Stimulated activated memory B cell treated with anti-CD40 and anti-IgM and Interleukin-4, amounts not matched to agents 10 μg/mL and 1 μg/mL and 100 μg/mL, for 72 hours (primary cell): ENCODE results near the gene FBXO31.
"Not testable (repeated sequence)": the region's sequence is repeated elsewhere in the genome, so short reads cannot be mapped to it uniquely, and the experiment has no call there.

Experiments
- ATAC-seq: fragments of 150-1000 bp; cut with Tn5 transposase; 2 replicates; pipeline ENCODE4 v1.10.0; 2021
- H3K27ac Mint-ChIP-seq: one replicate; pipeline ENCODE4 v1.8.0; 2022; ENCODE audit warnings: mild to moderate bottlenecking, mixed read lengths
- H3K27me3 Mint-ChIP-seq: one replicate; pipeline ENCODE4 v1.8.0; 2022; ENCODE audit warnings: mixed read lengths
- H3K36me3 Mint-ChIP-seq: one replicate; pipeline ENCODE4 v1.8.0; 2022; ENCODE audit warnings: mixed read lengths
- H3K4me1 Mint-ChIP-seq: one replicate; pipeline ENCODE4 v1.8.0; 2022; ENCODE audit warnings: mixed read lengths
- H3K4me3 Mint-ChIP-seq: one replicate; pipeline ENCODE4 v1.8.0; 2022; ENCODE audit warnings: mild to moderate bottlenecking, moderate library complexity, mixed read lengths
- H3K9me3 Mint-ChIP-seq: one replicate; pipeline ENCODE4 v1.8.0; 2022; ENCODE audit warnings: mixed read lengths

Gene FBXO31

DNA sequence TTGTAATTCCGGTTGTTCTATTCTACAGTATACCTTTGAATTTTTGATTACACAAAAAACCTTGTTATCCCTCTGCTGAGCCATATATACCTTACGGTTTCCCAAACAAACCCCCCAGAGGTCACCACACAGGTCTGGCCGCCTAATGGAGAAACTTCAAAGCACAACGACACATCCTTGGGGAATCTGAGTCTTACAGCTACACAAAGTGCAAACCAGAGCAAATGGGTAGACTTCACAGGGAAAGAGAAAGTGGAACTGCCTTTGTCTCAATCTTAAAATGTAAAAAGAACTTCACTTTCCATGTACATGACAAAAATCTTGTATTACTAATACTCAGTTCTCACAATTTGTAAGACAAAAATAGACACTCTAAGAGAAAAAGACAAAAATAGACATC is 2.7 kb downstream of the FBXO31 start:
- ATAC-seq, result no peak
- peak overlapping the region; percentile 48 for H3K4me3 Mint-ChIP-seq
- peaks cover 8% of the 10 kb centered on the region for H3K36me3 Mint-ChIP-seq
- no peaks in the 10 kb centered on the region for H3K9me3 Mint-ChIP-seq
- peaks cover 71% of the 10 kb centered on the region for H3K4me1 Mint-ChIP-seq
- peak overlapping the region; percentile 99 for H3K27ac Mint-ChIP-seq
- H3K27me3 Mint-ChIP-seq, result no peaks in the 10 kb centered on the region

GRCh38 chr16:87380403-87380802 is 3.2 kb downstream of the FBXO31 start:
- peaks cover 71% of the 10 kb centered on the region for H3K4me1 Mint-ChIP-seq
- no peak overlapping the region for H3K4me3 Mint-ChIP-seq
- no peaks in the 10 kb centered on the region for H3K9me3 Mint-ChIP-seq
- no peaks in the 10 kb centered on the region for H3K27me3 Mint-ChIP-seq
- no peak for ATAC-seq
- peaks cover 8% of the 10 kb centered on the region for H3K36me3 Mint-ChIP-seq
- peak overlapping the region; percentile 99 for H3K27ac Mint-ChIP-seq

- not testable (repeated sequence) for H3K27ac Mint-ChIP-seq, ATAC-seq, H3K36me3 Mint-ChIP-seq, H3K27me3 Mint-ChIP-seq, H3K9me3 Mint-ChIP-seq, H3K4me3 Mint-ChIP-seq
- H3K4me1 Mint-ChIP-seq, result peaks cover 60% of the 10 kb centered on the region
Observed at GRCh38 chr16:87379312-87379752, 4.2 kb downstream of the FBXO31 start.

GRCh38 chr16:87376660-87377059 is 6.9 kb downstream of the FBXO31 start:
- Mint-ChIP-seq H3K4me1 (peaks cover 39% of the 10 kb centered on the region), H3K27me3 (no peaks in the 10 kb centered on the region), H3K9me3 (no peaks in the 10 kb centered on the region), H3K4me3 (no peak overlapping the region), H3K27ac (no peak overlapping the region), H3K36me3 (peaks cover 14% of the 10 kb centered on the region)
- no peak for ATAC-seq

DNA sequence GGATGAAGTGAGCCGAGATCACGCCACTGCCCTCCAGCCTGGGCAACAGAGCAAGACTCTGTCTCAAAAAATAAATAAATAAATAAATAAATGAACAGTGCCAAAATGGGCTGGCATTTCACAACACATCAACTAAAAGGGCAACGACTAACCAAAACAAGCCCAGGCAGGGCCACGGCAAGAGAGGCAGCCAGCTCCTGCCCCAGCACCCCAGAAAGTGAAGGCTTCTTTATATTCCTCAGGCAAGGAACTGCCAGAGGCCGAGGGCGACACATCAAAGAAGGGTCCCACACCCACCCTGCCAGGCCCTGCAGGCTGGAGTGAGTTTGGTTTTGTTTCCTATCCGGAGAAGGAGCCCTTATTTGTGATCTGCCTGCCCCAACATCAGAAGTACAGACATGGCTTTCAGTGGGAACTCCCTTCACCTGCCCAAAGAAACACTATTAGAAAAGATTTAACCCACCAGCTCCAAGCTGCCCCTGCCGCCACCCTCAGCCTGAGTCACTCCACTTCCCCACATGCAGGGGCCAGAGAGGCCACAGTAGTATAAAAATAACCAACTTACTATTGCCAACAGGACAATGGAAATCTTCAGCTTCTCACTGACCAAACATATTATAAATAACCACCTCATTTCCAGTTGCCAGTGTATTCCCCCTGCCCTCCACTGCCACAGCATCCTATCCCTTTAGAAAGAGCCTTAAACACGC is 8.0 kb downstream of the FBXO31 start:
- no peaks in the 10 kb centered on the region for H3K27me3 Mint-ChIP-seq
- H3K36me3 Mint-ChIP-seq, result peaks cover 14% of the 10 kb centered on the region
- no peaks in the 10 kb centered on the region for H3K9me3 Mint-ChIP-seq
- no peak for ATAC-seq
- H3K4me3 Mint-ChIP-seq, result no peak overlapping the region
- H3K4me1 Mint-ChIP-seq, result peaks cover 37% of the 10 kb centered on the region
- no peak overlapping the region for H3K27ac Mint-ChIP-seq

- Mint-ChIP-seq H3K4me3 (no peak overlapping the region), H3K4me1 (peaks cover 41% of the 10 kb centered on the region)
Observed at GRCh38 chr16:87374313-87374712, 9.3 kb downstream of the FBXO31 start.

DNA sequence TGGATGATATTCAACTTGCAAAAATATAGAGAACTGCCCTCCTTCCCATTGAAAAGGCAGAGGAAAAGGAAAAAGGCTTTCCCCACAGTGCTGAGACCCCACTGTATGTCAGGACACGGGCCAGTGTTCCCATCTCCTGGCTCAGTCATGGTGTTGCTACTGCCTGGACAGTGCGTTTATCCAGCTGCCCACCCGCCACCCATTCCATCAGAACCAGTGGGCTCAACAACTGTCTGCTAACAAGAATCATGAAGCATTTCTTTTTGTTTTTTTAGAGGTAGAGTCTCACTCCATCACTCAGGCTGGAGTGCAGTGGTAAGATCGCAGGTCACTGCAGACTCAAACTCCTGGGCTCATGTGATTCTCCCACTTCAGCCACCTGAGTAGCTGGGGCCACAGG is 11.3 kb downstream of the FBXO31 start:
- Mint-ChIP-seq H3K27me3 (no peaks in the 10 kb centered on the region), H3K9me3 (no peaks in the 10 kb centered on the region), H3K36me3 (peaks cover 10% of the 10 kb centered on the region), H3K4me3 (no peak overlapping the region), H3K27ac (no peak overlapping the region), H3K4me1 (peaks cover 56% of the 10 kb centered on the region)
- no peak for ATAC-seq

More at GRCh38 chr16:87374313-87374712, 9.3 kb downstream of the FBXO31 start:
- no peak for ATAC-seq
- Mint-ChIP-seq H3K27me3 (no peaks in the 10 kb centered on the region), H3K9me3 (no peaks in the 10 kb centered on the region), H3K36me3 (peaks cover 14% of the 10 kb centered on the region), H3K27ac (no peak overlapping the region)

DNA sequence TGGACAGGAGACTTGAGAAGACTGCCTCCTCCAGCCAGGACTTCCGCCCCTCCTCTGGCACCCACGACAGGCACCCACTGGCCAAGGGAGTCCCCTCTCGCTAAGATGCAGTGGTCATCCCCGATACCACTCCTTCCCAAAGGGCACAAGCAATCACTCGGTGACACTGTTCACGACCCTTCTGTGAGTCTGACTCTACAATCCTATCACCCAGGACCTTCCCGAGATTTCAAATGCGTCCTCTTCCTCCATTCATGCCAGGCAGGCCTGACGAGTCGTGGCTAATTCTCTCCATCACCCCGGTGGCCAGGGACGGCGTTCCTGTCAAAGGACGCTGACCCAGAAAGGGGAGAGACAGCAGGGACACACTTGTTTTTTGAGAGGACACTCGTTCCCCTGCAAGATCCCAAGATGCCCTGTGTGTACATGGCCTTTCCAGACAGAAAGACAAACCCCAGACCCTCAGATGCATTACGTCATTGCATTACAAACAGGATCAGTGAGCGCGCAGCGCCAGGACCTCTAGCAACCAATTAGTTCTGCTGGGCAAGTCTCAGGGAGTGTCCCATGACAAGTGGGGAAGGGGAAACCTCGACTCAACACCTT is 12.2 kb downstream of the FBXO31 start:
- Mint-ChIP-seq H3K27ac (no peak overlapping the region), H3K27me3 (no peaks in the 10 kb centered on the region), H3K9me3 (no peaks in the 10 kb centered on the region), H3K36me3 (peaks cover 16% of the 10 kb centered on the region), H3K4me3 (no peak overlapping the region), H3K4me1 (peaks cover 54% of the 10 kb centered on the region)
- ATAC-seq, result no peak

DNA sequence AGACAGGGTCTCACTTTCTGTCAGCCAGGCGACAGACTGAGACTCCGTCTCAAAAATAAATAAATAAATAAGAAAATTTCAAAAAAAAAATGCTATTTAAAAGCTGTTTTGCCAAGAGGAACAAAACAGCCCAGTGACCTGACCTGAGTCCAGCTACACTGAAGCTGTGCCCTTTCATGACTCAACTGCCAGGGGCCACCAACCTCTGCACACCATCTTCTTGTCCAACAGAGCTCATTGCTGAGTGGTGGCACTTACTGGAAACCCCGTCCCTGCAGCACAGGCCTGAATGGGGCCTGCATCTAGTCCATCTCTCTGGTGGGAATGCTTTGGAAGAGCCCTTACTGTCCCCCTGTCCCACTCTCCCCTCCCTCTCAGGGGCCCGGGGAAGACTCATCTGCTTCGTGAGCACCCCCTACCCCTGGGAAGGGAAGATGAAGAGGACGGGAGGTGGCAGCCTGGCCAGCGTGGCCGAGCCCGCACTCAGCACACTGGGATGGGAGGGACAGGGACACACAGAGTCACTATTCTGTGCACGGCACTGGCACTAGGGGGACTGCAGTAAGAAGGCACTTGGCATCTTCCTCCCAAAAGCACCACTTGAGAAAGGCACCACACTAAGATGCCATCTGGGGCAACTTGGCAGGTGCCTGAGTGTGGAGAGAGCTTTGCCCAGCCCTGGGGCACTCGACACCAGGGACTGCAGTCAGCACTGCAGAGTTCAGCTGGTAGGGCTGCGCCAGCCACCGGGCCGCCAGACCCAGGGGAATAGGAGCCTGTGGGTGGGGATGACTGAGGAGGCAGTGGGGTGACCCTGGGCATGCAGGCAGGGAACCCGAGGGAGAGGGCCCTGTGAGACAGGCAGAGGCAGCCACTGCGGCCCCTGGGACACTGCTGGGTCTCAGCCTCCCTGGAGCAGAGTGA is 13.5 kb downstream of the FBXO31 start:
- H3K4me1 Mint-ChIP-seq, result peaks cover 51% of the 10 kb centered on the region
- peaks cover 24% of the 10 kb centered on the region for H3K36me3 Mint-ChIP-seq
- ATAC-seq, result no peak
- H3K27me3 Mint-ChIP-seq, result no peaks in the 10 kb centered on the region
- no peak overlapping the region for H3K27ac Mint-ChIP-seq
- no peaks in the 10 kb centered on the region for H3K9me3 Mint-ChIP-seq
- no peak overlapping the region for H3K4me3 Mint-ChIP-seq

DNA sequence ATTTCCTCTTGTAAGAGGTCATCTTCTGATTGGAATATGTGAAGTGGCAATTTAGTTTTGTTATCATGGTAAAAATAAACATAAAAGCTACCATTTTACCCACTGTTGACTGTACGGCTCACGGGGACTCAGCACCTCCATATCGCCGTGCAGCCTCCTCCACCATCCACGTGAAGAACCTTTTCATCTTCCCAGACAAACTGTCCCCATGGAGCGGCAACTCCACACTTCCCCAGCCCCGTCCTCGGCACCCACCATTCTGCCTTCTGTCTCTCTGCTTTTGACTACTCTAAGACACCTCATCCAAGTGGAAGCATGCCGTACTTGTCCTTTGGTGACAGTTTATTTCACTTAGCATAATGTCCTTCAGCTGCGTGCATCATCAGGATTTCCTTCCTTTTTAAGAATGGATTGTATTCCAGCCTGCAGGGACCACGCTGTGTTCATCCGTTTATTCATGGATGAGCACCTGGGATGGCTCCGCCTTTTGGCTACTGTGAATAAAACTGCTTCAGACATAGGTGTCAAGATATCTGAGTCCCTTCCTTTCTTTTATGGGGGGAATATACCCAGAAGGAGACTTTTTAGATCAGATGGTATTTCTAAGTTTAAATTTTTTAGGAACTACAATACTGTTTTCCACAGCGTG is 14.3 kb downstream of the FBXO31 start:
- H3K27ac Mint-ChIP-seq, result peak overlapping the region; percentile 74

DNA sequence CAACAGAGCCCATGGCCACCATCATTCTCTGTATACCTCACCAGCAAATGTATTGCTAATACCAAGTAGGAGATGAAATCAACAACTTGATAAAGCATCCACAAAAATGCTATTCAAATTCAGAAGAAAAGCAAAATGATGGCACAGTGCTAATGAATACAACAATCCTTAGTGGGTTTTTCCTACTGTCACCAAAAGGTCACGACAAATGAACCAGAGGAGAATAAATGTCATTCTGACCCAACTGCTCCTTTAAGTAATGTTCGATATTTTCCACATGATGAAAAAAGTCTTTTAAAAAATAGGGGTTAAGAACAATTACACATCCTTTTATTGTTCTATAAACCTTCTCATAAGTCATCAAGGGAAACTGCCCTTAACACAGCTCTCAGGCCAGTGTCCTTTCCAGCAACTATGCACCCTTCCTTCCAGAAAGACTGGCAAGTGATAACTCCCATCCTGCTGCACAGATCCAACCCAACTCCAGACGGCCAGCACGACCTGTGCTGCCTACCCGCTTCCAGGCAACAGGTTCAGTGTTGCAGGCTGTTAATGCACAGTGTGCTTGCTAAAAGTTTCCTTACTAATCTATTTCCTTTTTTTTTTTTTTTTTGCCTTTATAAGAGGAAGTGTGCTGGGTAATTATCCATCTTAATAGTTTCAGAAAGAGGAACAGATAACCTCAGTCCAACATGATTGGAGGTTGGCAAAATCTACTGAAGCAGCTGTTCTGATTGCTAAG is 15.4 kb downstream of the FBXO31 start:
- peak overlapping the region; percentile 74 for H3K27ac Mint-ChIP-seq
- peaks cover 51% of the 10 kb centered on the region for H3K4me1 Mint-ChIP-seq
- peaks cover 22% of the 10 kb centered on the region for H3K36me3 Mint-ChIP-seq
- H3K9me3 Mint-ChIP-seq, result no peaks in the 10 kb centered on the region
- peak; percentile 67 for ATAC-seq
- no peaks in the 10 kb centered on the region for H3K27me3 Mint-ChIP-seq
- peak overlapping the region; percentile 72 for H3K4me3 Mint-ChIP-seq

More for the DNA sequence above, 14.3 kb downstream of the FBXO31 start:
- no peaks in the 10 kb centered on the region for H3K27me3 Mint-ChIP-seq
- H3K9me3 Mint-ChIP-seq, result no peaks in the 10 kb centered on the region
- peaks cover 51% of the 10 kb centered on the region for H3K4me1 Mint-ChIP-seq
- ATAC-seq, result no peak
- H3K4me3 Mint-ChIP-seq, result no peak overlapping the region
- peaks cover 28% of the 10 kb centered on the region for H3K36me3 Mint-ChIP-seq

DNA sequence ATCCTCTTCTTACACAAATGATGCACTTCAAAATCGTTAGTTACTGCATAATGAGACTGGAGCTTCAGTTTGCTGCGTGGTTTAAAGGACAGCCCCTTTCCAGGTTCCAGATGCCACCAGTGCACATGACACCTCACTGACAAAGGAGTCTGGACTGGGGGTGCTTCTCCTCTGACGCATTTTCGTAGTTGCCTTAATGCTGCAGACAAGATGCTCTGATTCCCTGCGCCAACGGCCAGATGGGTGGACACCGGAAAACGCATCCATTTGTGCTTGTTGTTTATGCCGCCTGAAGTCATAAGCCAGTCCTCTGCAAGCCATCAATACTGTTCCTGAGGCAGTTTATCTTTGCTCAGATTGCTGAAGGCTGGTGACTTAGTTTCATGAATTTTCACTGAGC is 16.0 kb downstream of the FBXO31 start:
- H3K27ac Mint-ChIP-seq, result peak overlapping the region; percentile 74
- H3K36me3 Mint-ChIP-seq, result peaks cover 22% of the 10 kb centered on the region
- H3K27me3 Mint-ChIP-seq, result no peaks in the 10 kb centered on the region
- peaks cover 51% of the 10 kb centered on the region for H3K4me1 Mint-ChIP-seq
- H3K9me3 Mint-ChIP-seq, result no peaks in the 10 kb centered on the region
- ATAC-seq, result no peak
- H3K4me3 Mint-ChIP-seq, result no peak overlapping the region

GRCh38 chr16:87366930-87367329 is 16.6 kb downstream of the FBXO31 start:
- no peak for ATAC-seq
- H3K27me3 Mint-ChIP-seq, result no peaks in the 10 kb centered on the region
- H3K27ac Mint-ChIP-seq, result no peak overlapping the region
- no peak overlapping the region for H3K4me3 Mint-ChIP-seq
- no peaks in the 10 kb centered on the region for H3K9me3 Mint-ChIP-seq
- H3K4me1 Mint-ChIP-seq, result peaks cover 51% of the 10 kb centered on the region
- peaks cover 22% of the 10 kb centered on the region for H3K36me3 Mint-ChIP-seq

DNA sequence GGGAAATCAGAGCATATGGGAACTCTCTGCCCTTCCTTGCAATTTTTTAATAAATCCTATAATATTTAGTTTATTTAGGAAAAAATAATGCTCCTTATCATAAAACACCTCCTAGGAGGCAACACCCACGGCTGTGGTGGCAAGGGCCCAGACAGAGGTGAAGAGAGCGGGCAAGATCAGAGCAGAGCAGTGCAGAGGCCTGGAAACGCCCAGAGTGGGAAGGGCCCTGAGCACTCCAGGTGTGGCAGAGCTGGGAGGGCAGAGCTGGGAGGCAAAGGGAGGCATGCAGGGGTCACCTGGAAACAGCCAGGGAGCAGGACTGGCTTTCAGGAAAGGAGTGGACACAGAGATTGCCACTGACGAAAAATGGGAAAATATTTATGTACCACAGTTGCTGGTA is 17.3 kb downstream of the FBXO31 start:
- H3K36me3 Mint-ChIP-seq, result peaks cover 26% of the 10 kb centered on the region
- peak overlapping the region; percentile 33 for H3K27ac Mint-ChIP-seq
- peaks cover 47% of the 10 kb centered on the region for H3K4me1 Mint-ChIP-seq
- no peak for ATAC-seq
- H3K4me3 Mint-ChIP-seq, result no peak overlapping the region
- H3K27me3 Mint-ChIP-seq, result no peaks in the 10 kb centered on the region
- no peaks in the 10 kb centered on the region for H3K9me3 Mint-ChIP-seq
